ENCODE results near the gene GTF3C1. TPM values are rescaled to one million over a fixed set of nuclear protein-coding genes. Genes with fewer than 3 reads are reported as not detected.
A peak's percentile ranks its signal among the peaks of the same experiment; 100 is the strongest.

Gene GTF3C1
- total and polyA plus RNA-seq, 2 of the 13 experiments (the other 11 are each of a cell fraction or from before 2014, with no cell fraction given): 29.2 to 72.7 TPM

DNA sequence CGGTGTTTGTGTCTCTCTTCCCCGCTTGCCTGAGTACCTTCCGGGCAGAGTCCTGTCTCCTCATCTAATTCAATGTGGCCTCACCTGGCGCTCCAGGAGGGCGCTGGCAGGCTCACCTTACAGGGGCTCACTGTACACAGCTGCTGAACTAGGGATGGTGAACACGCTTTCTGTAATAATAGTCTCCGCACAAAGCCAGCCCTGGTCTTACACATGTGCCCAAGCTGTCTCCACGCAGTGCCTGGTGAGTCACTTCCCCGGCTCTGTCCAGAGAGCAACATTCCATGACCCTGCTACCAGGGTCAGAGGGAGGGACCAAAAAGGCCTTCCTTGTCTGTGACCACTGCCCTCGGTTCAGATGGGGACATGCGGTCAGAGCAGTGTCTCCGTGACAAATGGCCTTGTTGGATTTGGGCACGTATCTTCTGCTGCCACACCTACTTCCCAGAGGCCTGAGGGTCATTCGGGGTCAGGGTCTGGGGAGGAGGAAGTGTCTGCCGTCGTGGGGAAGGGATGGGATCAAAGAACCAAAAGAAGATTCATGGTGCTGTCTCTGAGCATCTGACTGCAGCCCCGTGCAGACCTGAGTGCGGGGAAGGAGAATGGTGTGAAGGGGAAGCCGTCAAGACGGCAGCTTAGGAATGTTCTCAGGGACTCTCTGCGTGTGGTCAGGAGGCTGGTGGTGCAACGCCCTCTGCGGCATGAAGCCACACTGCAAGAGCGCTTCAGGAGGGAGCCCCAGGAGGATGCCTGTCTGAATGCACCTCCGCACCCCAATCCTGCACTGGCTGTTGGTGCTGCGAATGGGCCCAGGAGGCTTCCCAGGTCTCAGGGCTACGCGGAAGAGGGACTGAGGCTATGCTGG lies 78.9 kb downstream of the GTF3C1 start (continued):
- TF ChIP-seq, protein P1, sequence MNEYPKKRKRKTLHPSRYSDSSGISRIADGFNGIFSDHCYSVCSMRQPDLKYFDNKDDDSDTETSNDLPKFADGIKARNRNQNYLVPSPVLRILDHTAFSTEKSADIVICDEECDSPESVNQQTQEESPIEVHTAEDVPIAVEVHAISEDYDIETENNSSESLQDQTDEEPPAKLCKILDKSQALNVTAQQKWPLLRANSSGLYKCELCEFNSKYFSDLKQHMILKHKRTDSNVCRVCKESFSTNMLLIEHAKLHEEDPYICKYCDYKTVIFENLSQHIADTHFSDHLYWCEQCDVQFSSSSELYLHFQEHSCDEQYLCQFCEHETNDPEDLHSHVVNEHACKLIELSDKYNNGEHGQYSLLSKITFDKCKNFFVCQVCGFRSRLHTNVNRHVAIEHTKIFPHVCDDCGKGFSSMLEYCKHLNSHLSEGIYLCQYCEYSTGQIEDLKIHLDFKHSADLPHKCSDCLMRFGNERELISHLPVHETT (CRISPR knock-in tag; conservative IDR thresholded peaks at IDR 0.05): 0 out of 2 replicates have a peak, but pooled peaks have one; percentile 49
- TF ChIP-seq, protein P2, sequence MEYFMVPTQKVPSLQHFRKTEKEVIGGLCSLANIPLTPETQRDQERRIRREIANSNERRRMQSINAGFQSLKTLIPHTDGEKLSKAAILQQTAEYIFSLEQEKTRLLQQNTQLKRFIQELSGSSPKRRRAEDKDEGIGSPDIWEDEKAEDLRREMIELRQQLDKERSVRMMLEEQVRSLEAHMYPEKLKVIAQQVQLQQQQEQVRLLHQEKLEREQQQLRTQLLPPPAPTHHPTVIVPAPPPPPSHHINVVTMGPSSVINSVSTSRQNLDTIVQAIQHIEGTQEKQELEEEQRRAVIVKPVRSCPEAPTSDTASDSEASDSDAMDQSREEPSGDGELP (IDR thresholded peaks at IDR 0.05; ENCODE audit: borderline replicate concordance, low read depth): peak; percentile 33; the same call in 1 of the 2 replicates
- TF ChIP-seq SP5 (CRISPR knock-in tag; IDR thresholded peaks at IDR 0.05; ENCODE audit: borderline replicate concordance, low read depth): peak; percentile 93
- TF ChIP-seq SRSF4 (IDR thresholded peaks at IDR 0.05; ENCODE audit: low read depth, low read length, poor library complexity, severe bottlenecking): no peak
- TF ChIP-seq HDAC2 (CRISPR knock-in tag; IDR thresholded peaks at IDR 0.05): peak; percentile 75
- TF ChIP-seq ZNF235 (CRISPR knock-in tag; IDR thresholded peaks at IDR 0.05; ENCODE audit: borderline replicate concordance): no peak
- TF ChIP-seq ZNF205 (CRISPR knock-in tag; IDR thresholded peaks at IDR 0.05): no peak; the same call in 1 of the 2 replicates
- TF ChIP-seq ZNF839 (CRISPR knock-in tag; IDR thresholded peaks at IDR 0.05; ENCODE audit: borderline replicate concordance): no peak
- TF ChIP-seq ZNF598 (CRISPR knock-in tag; IDR thresholded peaks at IDR 0.05; ENCODE audit: borderline replicate concordance): no peak; the same call in 1 of the 2 replicates
- peak; percentile 67; the same call in 1 of the 2 replicates for TF ChIP-seq TBX2 (CRISPR knock-in tag; IDR thresholded peaks at IDR 0.05; ENCODE audit: borderline replicate concordance)
- no peak for TF ChIP-seq ZNF260 (CRISPR knock-in tag; IDR thresholded peaks at IDR 0.05; ENCODE audit: borderline replicate concordance, low read depth)
- TF ChIP-seq SP4 (CRISPR knock-in tag; IDR thresholded peaks at IDR 0.05): no peak; the same call in 1 of the 2 replicates
- no peak for TF ChIP-seq GFI1 (CRISPR knock-in tag; IDR thresholded peaks at IDR 0.05; ENCODE audit: borderline replicate concordance)
- TF ChIP-seq IRF2 (CRISPR knock-in tag; IDR thresholded peaks at IDR 0.05): peak; percentile 44; the same call in 1 of the 2 replicates
- TF ChIP-seq, protein P3, sequence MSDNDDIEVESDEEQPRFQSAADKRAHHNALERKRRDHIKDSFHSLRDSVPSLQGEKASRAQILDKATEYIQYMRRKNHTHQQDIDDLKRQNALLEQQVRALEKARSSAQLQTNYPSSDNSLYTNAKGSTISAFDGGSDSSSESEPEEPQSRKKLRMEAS (IDR thresholded peaks at IDR 0.05): peak; percentile 89
- no peak for TF ChIP-seq CHD2 (IDR thresholded peaks at IDR 0.05; ENCODE audit: low read depth, low read length)
- TF ChIP-seq ZFP36L1 (CRISPR knock-in tag; IDR thresholded peaks at IDR 0.05): no peak
- TF ChIP-seq ZNF768 (CRISPR knock-in tag; IDR thresholded peaks at IDR 0.05): no peak
- no peak for TF ChIP-seq ZBTB3 (CRISPR knock-in tag; IDR thresholded peaks at IDR 0.05; ENCODE audit: borderline replicate concordance, low read depth)
- peak; percentile 97 for TF ChIP-seq ELF3 (CRISPR knock-in tag; IDR thresholded peaks at IDR 0.05)
- no peak for TF ChIP-seq TCF12 (IDR thresholded peaks at IDR 0.05)
- no peak for TF ChIP-seq TCF12 (CRISPR knock-in tag; IDR thresholded peaks at IDR 0.05)
- TF ChIP-seq ZNF672 (CRISPR knock-in tag; IDR thresholded peaks at IDR 0.05): no peak
- TF ChIP-seq SRSF9 (IDR thresholded peaks at IDR 0.05; ENCODE audit: borderline replicate concordance, insufficient read depth, low read depth, low read length, poor library complexity, severe bottlenecking): no peak
- TF ChIP-seq SMC3 (IDR thresholded peaks at IDR 0.05; ENCODE audit: low read length): no peak; the same call in 1 of the 2 replicates
- no peak for TF ChIP-seq PHF8 (CRISPR knock-in tag; IDR thresholded peaks at IDR 0.05)
- TF ChIP-seq, protein P4, sequence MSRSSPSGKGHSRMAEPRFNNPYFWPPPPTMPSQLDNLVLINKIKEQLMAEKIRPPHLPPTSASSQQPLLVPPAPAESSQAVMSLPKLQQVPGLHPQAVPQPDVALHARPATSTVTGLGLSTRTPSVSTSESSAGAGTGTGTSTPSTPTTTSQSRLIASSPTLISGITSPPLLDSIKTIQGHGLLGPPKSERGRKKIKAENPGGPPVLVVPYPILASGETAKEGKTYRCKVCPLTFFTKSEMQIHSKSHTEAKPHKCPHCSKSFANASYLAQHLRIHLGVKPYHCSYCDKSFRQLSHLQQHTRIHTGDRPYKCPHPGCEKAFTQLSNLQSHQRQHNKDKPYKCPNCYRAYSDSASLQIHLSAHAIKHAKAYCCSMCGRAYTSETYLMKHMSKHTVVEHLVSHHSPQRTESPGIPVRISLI (CRISPR knock-in tag; IDR thresholded peaks at IDR 0.05; ENCODE audit: borderline replicate concordance): no peak

All from HepG2 (cell line).